ENCODE results near the gene PCDHGC4.

PCDHGC4 gene

GRCh38 chr5:141512911-141513626 lies 28.2 kb downstream of the PCDHGC4 start:
- peak; percentile 25 for DNase-seq

- DNase-seq = peak; percentile 37
Observed at GRCh38 chr5:141513627-141514329, 28.9 kb downstream of the PCDHGC4 start.

GRCh38 chr5:141514330-141515133 lies 29.7 kb downstream of the PCDHGC4 start:
- DNase-seq = no peak

- DNase-seq = no peak
Observed at GRCh38 chr5:141515141-141515540, 30.3 kb downstream of the PCDHGC4 start.

- DNase-seq = no peak
Observed at GRCh38 chr5:141515946-141516671, 31.3 kb downstream of the PCDHGC4 start.

- no peak for DNase-seq
Observed at GRCh38 chr5:141516672-141517025, 31.8 kb downstream of the PCDHGC4 start.

- no peak for DNase-seq
Observed at GRCh38 chr5:141517312-141517711, 32.5 kb downstream of the PCDHGC4 start.

GRCh38 chr5:141517880-141518617 lies 33.2 kb downstream of the PCDHGC4 start:
- DNase-seq = no peak

GRCh38 chr5:141518618-141519015 lies 33.8 kb downstream of the PCDHGC4 start:
- no peak for DNase-seq

GRCh38 chr5:141519605-141520565 lies 35.1 kb downstream of the PCDHGC4 start:
- DNase-seq = no peak

GRCh38 chr5:141521244-141521781 lies 36.5 kb downstream of the PCDHGC4 start:
- no peak for DNase-seq

- DNase-seq = no peak
Observed at GRCh38 chr5:141522301-141522700, 37.5 kb downstream of the PCDHGC4 start.

- DNase-seq = no peak
Observed at GRCh38 chr5:141523991-141524390, 39.2 kb downstream of the PCDHGC4 start.

- peak; percentile 65 for DNase-seq
Observed at GRCh38 chr5:141524604-141525597, 40.1 kb downstream of the PCDHGC4 start.

- DNase-seq = no peak
Observed at GRCh38 chr5:141525653-141526052, 40.8 kb downstream of the PCDHGC4 start.

GRCh38 chr5:141527426-141527825 lies 42.6 kb downstream of the PCDHGC4 start:
- no peak for DNase-seq

GRCh38 chr5:141528291-141528984 lies 43.6 kb downstream of the PCDHGC4 start:
- no peak for DNase-seq

- no peak for DNase-seq
Observed at GRCh38 chr5:141529002-141529401, 44.2 kb downstream of the PCDHGC4 start.

- no peak for DNase-seq
Observed at GRCh38 chr5:141529873-141530272, 45.0 kb downstream of the PCDHGC4 start.

Data from CD4-positive, alpha-beta T cell treated with Interleukin-17A for 1 hour (primary cell).